ENCODE measurements around the gene TRDMT1.

Gene TRDMT1

GRCh38 chr10:17220652-17221100 is 19.2 kb upstream of the TRDMT1 start:
- Histone ChIP-seq H3K4me1 (ENCODE audit: control insufficient read depth in 2 of 2, insufficient read depth in 2 of 2, low read length in 2 of 2) (no peaks in the 10 kb centered on the region), H3K27me3 (ENCODE audit: control insufficient read depth in 2 of 2, insufficient read depth in 2 of 2, low read length in 2 of 2) (no peaks in the 10 kb centered on the region), H3K27ac (ENCODE audit: low read depth in 2 of 2, low read length in 2 of 2) (no peak overlapping the region), H3K9me3 (ENCODE audit: control insufficient read depth in 2 of 2, low read length in 2 of 2) (no peaks in the 10 kb centered on the region), H3K36me3 (ENCODE audit: control insufficient read depth in 2 of 2, insufficient read depth in 2 of 2, low read length in 2 of 2) (no peaks in the 10 kb centered on the region), H3K9ac (ENCODE audit: low read depth in 1 of 2, low read length in 2 of 2) (no peak overlapping the region), H3K4me3 (ENCODE audit: low read length in 2 of 2) (no peak overlapping the region)

DNA sequence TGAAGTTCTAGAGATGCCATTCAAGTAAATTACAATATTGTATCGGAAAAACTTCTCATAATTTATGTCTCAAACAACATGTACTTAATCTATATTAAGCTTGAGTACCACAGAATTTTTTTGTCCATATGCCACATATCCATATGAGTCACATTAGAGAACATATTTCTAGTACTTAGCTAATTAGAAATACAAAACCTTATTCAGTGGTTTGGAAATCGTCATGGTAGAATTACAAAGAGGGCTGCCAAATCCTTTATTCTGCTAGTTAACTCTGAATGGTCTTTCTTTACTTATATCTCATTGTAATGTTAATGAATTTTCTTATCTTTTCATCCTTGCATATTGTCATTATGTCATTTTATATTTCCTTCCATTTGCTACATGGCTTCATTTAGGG is 17.6 kb upstream of the TRDMT1 start:
- H3K4me1 ChIP-seq (ENCODE audit: control insufficient read depth in 2 of 2, insufficient read depth in 2 of 2, low read length in 2 of 2), result no peaks in the 10 kb centered on the region
- H3K27me3 ChIP-seq (ENCODE audit: control insufficient read depth in 2 of 2, insufficient read depth in 2 of 2, low read length in 2 of 2), result no peaks in the 10 kb centered on the region
- no peaks in the 10 kb centered on the region for H3K9me3 ChIP-seq (ENCODE audit: control insufficient read depth in 2 of 2, low read length in 2 of 2)
- H3K27ac ChIP-seq (ENCODE audit: low read depth in 2 of 2, low read length in 2 of 2), result no peak overlapping the region
- H3K4me3 ChIP-seq (ENCODE audit: low read length in 2 of 2), result no peak overlapping the region
- H3K9ac ChIP-seq (ENCODE audit: low read depth in 1 of 2, low read length in 2 of 2), result no peak overlapping the region
- H3K36me3 ChIP-seq (ENCODE audit: control insufficient read depth in 2 of 2, insufficient read depth in 2 of 2, low read length in 2 of 2), result no peaks in the 10 kb centered on the region

DNA sequence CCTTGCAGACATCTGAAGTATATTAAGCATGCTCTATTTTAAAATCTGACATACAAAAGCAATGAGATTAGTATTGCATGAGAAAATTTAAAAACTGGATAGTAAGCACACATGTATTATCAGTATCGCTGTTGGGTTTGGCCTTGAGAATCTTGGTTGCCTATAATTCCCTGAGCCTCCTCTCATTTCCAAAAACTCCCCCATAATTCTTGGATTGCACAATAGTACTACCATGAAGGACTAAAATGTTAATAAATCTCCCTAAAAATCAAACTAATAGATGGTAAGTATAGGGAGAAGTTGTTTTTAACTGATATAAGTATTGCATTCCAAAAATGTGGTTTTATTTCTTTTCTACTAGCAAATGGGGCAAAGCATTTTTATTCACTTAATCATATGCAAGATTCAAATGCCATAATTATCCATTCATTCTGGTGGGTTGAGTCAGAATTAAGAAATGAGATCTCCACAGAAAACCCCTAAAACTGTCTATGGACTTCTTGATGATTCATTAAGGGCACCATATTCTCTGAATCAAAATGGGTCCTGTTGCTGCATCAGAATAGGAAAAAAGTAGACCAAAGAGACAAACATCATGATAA is 16.3 kb upstream of the TRDMT1 start:
- H3K27ac ChIP-seq (ENCODE audit: low read depth in 2 of 2, low read length in 2 of 2), result no peak overlapping the region
- no peak overlapping the region for H3K9ac ChIP-seq (ENCODE audit: low read depth in 1 of 2, low read length in 2 of 2)
- H3K4me1 ChIP-seq (ENCODE audit: control insufficient read depth in 2 of 2, insufficient read depth in 2 of 2, low read length in 2 of 2), result no peaks in the 10 kb centered on the region

GRCh38 chr10:17216901-17217395 is 15.5 kb upstream of the TRDMT1 start:
- H3K27ac ChIP-seq (ENCODE audit: low read depth in 2 of 2, low read length in 2 of 2), result peak overlapping the region; percentile 31 to 61
- no peak overlapping the region for H3K4me3 ChIP-seq (ENCODE audit: low read length in 2 of 2)
- no peaks in the 10 kb centered on the region for H3K9me3 ChIP-seq (ENCODE audit: control insufficient read depth in 2 of 2, low read length in 2 of 2)
- H3K27me3 ChIP-seq (ENCODE audit: control insufficient read depth in 2 of 2, insufficient read depth in 2 of 2, low read length in 2 of 2), result no peaks in the 10 kb centered on the region
- H3K36me3 ChIP-seq (ENCODE audit: control insufficient read depth in 2 of 2, insufficient read depth in 2 of 2, low read length in 2 of 2), result no peaks in the 10 kb centered on the region
- no peaks in the 10 kb centered on the region for H3K4me1 ChIP-seq (ENCODE audit: control insufficient read depth in 2 of 2, insufficient read depth in 2 of 2, low read length in 2 of 2)
- H3K9ac ChIP-seq (ENCODE audit: low read depth in 1 of 2, low read length in 2 of 2), result no peak overlapping the region

More for the DNA sequence above, 16.3 kb upstream of the TRDMT1 start:
- Histone ChIP-seq H3K9me3 (ENCODE audit: control insufficient read depth in 2 of 2, low read length in 2 of 2) (no peaks in the 10 kb centered on the region), H3K36me3 (ENCODE audit: control insufficient read depth in 2 of 2, insufficient read depth in 2 of 2, low read length in 2 of 2) (no peaks in the 10 kb centered on the region), H3K4me3 (ENCODE audit: low read length in 2 of 2) (no peak overlapping the region), H3K27me3 (ENCODE audit: control insufficient read depth in 2 of 2, insufficient read depth in 2 of 2, low read length in 2 of 2) (no peaks in the 10 kb centered on the region)

DNA sequence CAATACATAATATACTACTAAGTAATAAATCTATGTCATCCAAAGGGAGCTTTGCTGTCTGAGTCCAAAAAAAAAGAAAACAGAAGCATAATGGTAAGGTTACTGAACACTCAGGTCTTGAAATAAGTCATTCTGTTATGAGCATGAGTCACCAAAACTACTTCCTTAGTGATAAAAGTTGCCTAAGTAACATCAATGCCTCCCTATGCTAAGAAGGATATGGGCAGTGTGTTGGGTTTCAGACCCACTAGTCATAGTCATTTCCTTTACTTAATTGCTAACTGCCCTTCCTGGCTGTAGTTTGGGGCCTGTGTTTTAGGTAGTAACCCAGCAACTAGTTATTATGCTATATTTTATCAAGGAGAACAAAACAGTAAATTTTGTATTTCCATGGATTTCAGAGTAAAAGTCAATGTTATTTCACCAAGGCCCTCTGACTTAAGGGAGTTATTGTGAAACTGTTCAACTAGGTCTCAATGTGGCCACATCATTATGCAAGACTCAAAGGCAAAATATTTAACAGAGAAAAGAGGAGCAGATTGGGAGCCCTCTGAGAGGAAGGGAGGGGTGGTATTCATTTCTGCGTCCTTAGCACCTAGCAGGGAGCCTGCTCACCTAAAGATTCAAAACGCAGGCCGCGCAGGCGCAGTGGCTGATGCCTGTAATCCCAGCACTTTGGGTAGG is 14.9 kb upstream of the TRDMT1 start:
- H3K9me3 ChIP-seq (ENCODE audit: control insufficient read depth in 2 of 2, low read length in 2 of 2), result no peaks in the 10 kb centered on the region
- H3K4me1 ChIP-seq (ENCODE audit: control insufficient read depth in 2 of 2, insufficient read depth in 2 of 2, low read length in 2 of 2), result no peaks in the 10 kb centered on the region
- no peaks in the 10 kb centered on the region for H3K27me3 ChIP-seq (ENCODE audit: control insufficient read depth in 2 of 2, insufficient read depth in 2 of 2, low read length in 2 of 2)
- peak overlapping the region; percentile 31 to 61 for H3K27ac ChIP-seq (ENCODE audit: low read depth in 2 of 2, low read length in 2 of 2)
- H3K36me3 ChIP-seq (ENCODE audit: control insufficient read depth in 2 of 2, insufficient read depth in 2 of 2, low read length in 2 of 2), result no peaks in the 10 kb centered on the region
- H3K9ac ChIP-seq (ENCODE audit: low read depth in 1 of 2, low read length in 2 of 2), result no peak overlapping the region
- no peak overlapping the region for H3K4me3 ChIP-seq (ENCODE audit: low read length in 2 of 2)

- Histone ChIP-seq H3K9ac (ENCODE audit: low read depth in 1 of 2, low read length in 2 of 2) (no peak overlapping the region), H3K36me3 (ENCODE audit: control insufficient read depth in 2 of 2, insufficient read depth in 2 of 2, low read length in 2 of 2) (no peaks in the 10 kb centered on the region), H3K4me3 (ENCODE audit: low read length in 2 of 2) (no peak overlapping the region), H3K27ac (ENCODE audit: low read depth in 2 of 2, low read length in 2 of 2) (peak overlapping the region in 1 of 2 donors; percentile 31), H3K4me1 (ENCODE audit: control insufficient read depth in 2 of 2, insufficient read depth in 2 of 2, low read length in 2 of 2) (no peaks in the 10 kb centered on the region), H3K27me3 (ENCODE audit: control insufficient read depth in 2 of 2, insufficient read depth in 2 of 2, low read length in 2 of 2) (no peaks in the 10 kb centered on the region), H3K9me3 (ENCODE audit: control insufficient read depth in 2 of 2, low read length in 2 of 2) (no peaks in the 10 kb centered on the region)
These were observed 14.3 kb upstream of the TRDMT1 start for GRCh38 chr10:17215782-17216122.

- no peaks in the 10 kb centered on the region for H3K9me3 ChIP-seq (ENCODE audit: control insufficient read depth in 2 of 2, low read length in 2 of 2)
- no peaks in the 10 kb centered on the region for H3K27me3 ChIP-seq (ENCODE audit: control insufficient read depth in 2 of 2, insufficient read depth in 2 of 2, low read length in 2 of 2)
- H3K9ac ChIP-seq (ENCODE audit: low read depth in 1 of 2, low read length in 2 of 2), result no peak overlapping the region
- no peaks in the 10 kb centered on the region for H3K4me1 ChIP-seq (ENCODE audit: control insufficient read depth in 2 of 2, insufficient read depth in 2 of 2, low read length in 2 of 2)
- no peaks in the 10 kb centered on the region for H3K36me3 ChIP-seq (ENCODE audit: control insufficient read depth in 2 of 2, insufficient read depth in 2 of 2, low read length in 2 of 2)
- H3K27ac ChIP-seq (ENCODE audit: low read depth in 2 of 2, low read length in 2 of 2), result peak overlapping the region in 1 of 2 donors; percentile 41
- H3K4me3 ChIP-seq (ENCODE audit: low read length in 2 of 2), result no peak overlapping the region
These were observed 13.7 kb upstream of the TRDMT1 start for GRCh38 chr10:17214971-17215781.

DNA sequence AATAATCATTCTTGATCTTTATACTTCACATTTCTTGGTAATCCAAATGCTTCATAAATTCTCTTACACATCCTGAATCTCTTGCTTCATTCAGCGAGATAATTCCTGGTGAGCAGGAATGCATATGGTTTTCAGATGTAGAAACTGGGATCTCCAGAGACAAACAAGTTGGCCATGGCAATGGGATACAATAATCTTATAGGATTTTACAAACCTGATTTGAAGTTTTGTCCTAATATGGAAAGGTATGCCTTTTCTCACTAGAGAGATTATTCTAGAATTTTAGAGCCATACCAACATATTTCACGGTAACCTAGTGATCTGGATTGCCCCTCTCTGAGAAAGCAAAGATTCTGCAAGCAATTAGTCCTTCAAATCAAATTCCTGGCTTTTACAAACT is 13.1 kb upstream of the TRDMT1 start:
- Histone ChIP-seq H3K4me1 (ENCODE audit: control insufficient read depth in 2 of 2, insufficient read depth in 2 of 2, low read length in 2 of 2) (no peaks in the 10 kb centered on the region), H3K4me3 (ENCODE audit: low read length in 2 of 2) (no peak overlapping the region)

DNA sequence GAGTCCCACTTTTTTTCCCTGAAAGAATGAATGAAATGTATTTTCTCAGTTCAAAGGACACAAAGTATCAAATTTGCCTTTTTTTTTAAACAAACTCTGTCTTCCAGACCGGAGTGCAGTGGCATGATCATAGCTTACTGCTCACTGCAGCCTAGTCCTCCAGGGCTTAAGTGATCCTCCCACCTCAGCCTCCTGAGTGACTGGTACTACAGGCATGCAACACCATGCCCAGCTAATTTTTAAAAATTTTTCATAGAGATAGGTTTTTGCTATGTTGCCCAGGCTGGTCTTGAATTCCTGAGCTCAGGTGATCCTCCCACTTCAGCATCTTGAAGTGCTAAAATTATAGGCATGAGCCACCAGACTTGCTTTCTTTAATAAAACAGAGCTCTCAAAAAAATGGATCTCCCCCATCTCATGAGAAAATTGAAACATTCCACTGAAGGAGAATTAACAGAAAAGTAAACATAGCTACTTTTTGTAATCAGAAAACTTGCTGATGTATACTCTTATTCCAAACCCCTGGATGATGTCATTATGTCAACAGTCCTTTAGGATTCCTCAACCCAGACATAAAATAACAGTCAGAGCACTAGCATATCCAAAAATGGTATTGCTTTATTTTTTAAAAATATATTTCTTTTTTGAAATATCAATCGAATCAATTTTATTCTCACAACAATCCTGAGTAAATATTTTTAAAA is 12.3 kb upstream of the TRDMT1 start:
- Histone ChIP-seq H3K27ac (ENCODE audit: low read depth in 2 of 2, low read length in 2 of 2) (no peak overlapping the region), H3K36me3 (ENCODE audit: control insufficient read depth in 2 of 2, insufficient read depth in 2 of 2, low read length in 2 of 2) (no peaks in the 10 kb centered on the region), H3K9ac (ENCODE audit: low read depth in 1 of 2, low read length in 2 of 2) (no peak overlapping the region), H3K9me3 (ENCODE audit: control insufficient read depth in 2 of 2, low read length in 2 of 2) (no peaks in the 10 kb centered on the region), H3K4me1 (ENCODE audit: control insufficient read depth in 2 of 2, insufficient read depth in 2 of 2, low read length in 2 of 2) (no peaks in the 10 kb centered on the region), H3K4me3 (ENCODE audit: low read length in 2 of 2) (no peak overlapping the region), H3K27me3 (ENCODE audit: control insufficient read depth in 2 of 2, insufficient read depth in 2 of 2, low read length in 2 of 2) (no peaks in the 10 kb centered on the region)

More for the DNA sequence above, 13.1 kb upstream of the TRDMT1 start:
- Histone ChIP-seq H3K27me3 (ENCODE audit: control insufficient read depth in 2 of 2, insufficient read depth in 2 of 2, low read length in 2 of 2) (no peaks in the 10 kb centered on the region), H3K36me3 (ENCODE audit: control insufficient read depth in 2 of 2, insufficient read depth in 2 of 2, low read length in 2 of 2) (no peaks in the 10 kb centered on the region), H3K9me3 (ENCODE audit: control insufficient read depth in 2 of 2, low read length in 2 of 2) (no peaks in the 10 kb centered on the region), H3K9ac (ENCODE audit: low read depth in 1 of 2, low read length in 2 of 2) (no peak overlapping the region), H3K27ac (ENCODE audit: low read depth in 2 of 2, low read length in 2 of 2) (peak overlapping the region in 1 of 2 donors; percentile 41)
